Fibroblast of lung (primary cell): Measurements from ENCODE around the gene RDH11.

Source experiments
- CTCF ChIP-seq, 2 donors: IDR thresholded peaks in 1 of 2; conservative IDR thresholded peaks in 1 of 2; 1 replicate in 1 of 2; 2 replicates in 1 of 2; pipeline ENCODE4 v1.5.1; 2011 to 2012; ENCODE audit warnings: low read length in 2 of 2, control low read depth in 1 of 2, inconsistent platforms in 1 of 2, low read depth in 1 of 2, mild to moderate bottlenecking in 1 of 2
- EZH2 ChIP-seq: IDR thresholded peaks from 2 replicates; pipeline ENCODE4 v1.5.1; 2012; ENCODE audit warnings: low read length, control low read depth, mild to moderate bottlenecking; ENCODE audit errors: missing control alignments

DNA sequence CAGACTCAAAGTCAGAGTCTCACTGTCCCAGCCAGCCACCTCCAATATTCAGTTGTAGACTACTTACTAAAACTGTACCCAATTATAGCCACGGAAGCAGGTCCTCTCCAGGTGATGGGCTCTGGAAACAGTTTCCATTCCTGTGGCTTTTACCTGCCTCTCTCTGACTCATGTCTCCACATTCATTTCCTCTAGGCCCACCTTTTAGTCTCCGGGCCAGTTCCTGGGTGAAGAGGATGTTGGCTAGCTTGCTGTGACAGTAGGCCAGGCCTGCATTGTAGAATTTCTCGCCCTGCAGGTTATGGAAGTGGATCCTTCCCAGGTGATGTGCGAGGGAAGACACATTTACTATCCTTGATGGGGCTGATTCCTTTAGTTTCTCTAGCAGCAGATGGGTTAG is 5.6 kb downstream of the RDH11 start:
- no peak for TF ChIP-seq CTCF (conservative IDR thresholded peaks at IDR 0.05 in 1 of 2, IDR thresholded peaks at IDR 0.05 in 1 of 2; ENCODE audit: low read depth in 1 of 2, low read length in 2 of 2)
- TF ChIP-seq EZH2, result no peak
